ENCODE measurements around the gene HDAC7. TPM values are rescaled to one million over a fixed set of nuclear protein-coding genes. Genes with fewer than 3 reads are reported as not detected.

HDAC7 gene
- 100 to 1,000 TPM; 218 to 232 TPM for total RNA-seq

DNA sequence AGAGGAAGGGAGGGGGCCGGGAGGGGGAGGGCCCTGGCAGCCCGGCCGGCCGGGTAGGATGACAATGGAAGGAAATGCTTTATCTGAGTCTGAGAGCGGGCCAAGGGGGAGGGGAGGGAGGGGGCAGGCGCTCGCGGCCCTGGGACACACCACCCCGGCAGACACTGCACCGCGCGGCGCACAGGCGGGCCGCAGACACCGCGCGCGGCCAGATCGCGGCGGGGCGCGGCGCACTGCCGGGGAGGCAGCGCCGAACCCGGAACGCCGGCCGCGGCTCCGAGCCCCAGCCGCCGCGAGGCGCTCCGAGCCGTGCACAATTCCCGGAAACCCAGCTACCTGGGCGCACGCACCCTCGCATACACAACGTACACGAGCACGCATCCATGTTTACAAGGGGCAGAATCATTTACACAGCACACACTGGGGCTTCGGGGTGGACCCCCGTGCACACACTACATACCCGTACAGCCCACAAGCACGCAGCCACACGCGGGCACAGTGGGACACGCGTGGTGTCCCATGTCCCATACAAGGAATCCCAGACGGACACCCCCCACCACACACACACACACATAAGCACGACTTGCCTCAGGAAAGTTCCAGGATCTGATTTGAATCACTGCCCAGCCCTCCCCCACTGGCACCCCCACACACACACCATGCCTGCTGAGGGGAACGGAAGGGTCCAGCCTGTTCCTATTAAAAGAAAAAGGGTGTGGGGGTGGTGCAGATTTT lies at the start of gene HDAC7:
Gene HDAC7 (minus strand): TSS at position 8 of the 735 bp plus-strand sequence. CDS start 118 bp downstream, outside the sequence.
- H3K36me3 Mint-ChIP-seq (ENCODE audit: low read depth), result peaks cover 39% of the 10 kb centered on the region
- ChIA-PET POLR2A (interaction anchor here (1.0 kb wide), 1 partner anchor 13 kb away, joined by 3 read pairs; no protein-coding TSS in a partner anchor), CTCF (interaction anchor here (1.2 to 17.2 kb wide), 3 partner anchors 12 to 15 kb away, joined by 4 to 309 read pairs (median 23); no protein-coding TSS in a partner anchor)
- no peaks in the 10 kb centered on the region for H3K9me3 Mint-ChIP-seq
- H3K27me3 Mint-ChIP-seq, result no peaks in the 10 kb centered on the region
- DNase-seq, result peak; percentile 81
- H3K4me3 Mint-ChIP-seq, result peak within 1 kb of the TSS; percentile 94
- peaks cover 79% of the 10 kb centered on the region for H3K4me1 Mint-ChIP-seq
- peak within 1 kb of the TSS; percentile 97 for H3K27ac Mint-ChIP-seq

DNA sequence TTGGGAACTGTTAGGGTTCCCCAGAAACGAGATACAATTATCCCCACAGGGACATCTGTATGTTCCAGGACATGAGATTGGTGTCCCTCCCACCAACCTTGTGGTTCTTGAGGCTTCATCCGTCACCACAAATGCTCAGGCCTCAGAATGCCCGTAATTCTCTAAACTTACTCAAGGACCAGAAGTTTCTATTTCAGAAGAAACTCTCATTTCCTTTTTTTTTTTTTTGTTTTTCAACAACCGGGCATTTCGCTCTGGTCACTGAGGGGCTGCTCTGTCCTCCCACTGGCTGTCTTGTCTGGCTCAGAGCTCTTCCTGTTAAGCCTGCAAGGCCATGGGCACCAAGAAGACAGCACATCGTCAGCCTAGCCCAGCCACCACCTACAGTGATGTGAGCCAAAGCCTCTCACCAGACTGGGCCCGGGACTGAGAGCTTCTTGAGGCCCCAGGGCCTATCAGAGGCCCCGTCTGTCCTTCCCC lies 48.9 kb upstream of the HDAC7 start:
- Mint-ChIP-seq H3K9me3 (no peaks in the 10 kb centered on the region), H3K36me3 (ENCODE audit: low read depth) (peaks cover 21% of the 10 kb centered on the region), H3K27ac (peak overlapping the region; percentile 63), H3K27me3 (no peaks in the 10 kb centered on the region), H3K4me3 (no peak overlapping the region), H3K4me1 (peaks cover 60% of the 10 kb centered on the region)
- CTCF ChIA-PET, result interaction anchor here (0.7 to 3.7 kb wide), 10 partner anchors 12 to 101 kb away, joined by 3 to 15 read pairs (median 3); no protein-coding TSS in a partner anchor
- no peak for DNase-seq
- POLR2A ChIA-PET, result no interaction called here

DNA sequence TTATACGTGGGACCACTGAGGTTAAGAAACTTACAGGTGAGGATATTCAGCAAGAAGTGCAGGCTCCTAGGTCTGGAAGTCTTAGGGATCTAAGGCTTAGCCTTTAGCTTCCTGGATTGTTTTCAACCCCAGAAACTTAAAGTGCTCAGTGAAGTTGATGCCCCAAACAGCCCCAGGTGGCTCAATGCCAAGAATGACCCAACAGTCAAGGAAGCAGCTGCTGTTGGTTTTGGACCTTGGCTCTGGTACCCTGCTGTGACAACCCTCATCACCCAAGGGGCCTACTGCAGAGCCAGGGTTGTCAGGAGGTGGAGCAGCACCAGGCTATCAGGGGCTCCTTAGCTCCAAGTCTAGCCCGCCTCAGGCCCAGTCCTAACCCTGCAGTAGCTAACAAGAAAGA lies 48.3 kb upstream of the HDAC7 start:
- CTCF ChIA-PET, result interaction anchor here (0.6 to 3.7 kb wide), 14 partner anchors 12 to 81 kb away, joined by 3 to 15 read pairs (median 3); no protein-coding TSS in a partner anchor
- POLR2A ChIA-PET, result no interaction called here
- DNase-seq, result no peak
- Mint-ChIP-seq H3K9me3 (no peaks in the 10 kb centered on the region), H3K4me1 (peaks cover 59% of the 10 kb centered on the region), H3K36me3 (ENCODE audit: low read depth) (peaks cover 19% of the 10 kb centered on the region), H3K27me3 (no peaks in the 10 kb centered on the region), H3K27ac (peak overlapping the region; percentile 80), H3K4me3 (no peak overlapping the region)

DNA sequence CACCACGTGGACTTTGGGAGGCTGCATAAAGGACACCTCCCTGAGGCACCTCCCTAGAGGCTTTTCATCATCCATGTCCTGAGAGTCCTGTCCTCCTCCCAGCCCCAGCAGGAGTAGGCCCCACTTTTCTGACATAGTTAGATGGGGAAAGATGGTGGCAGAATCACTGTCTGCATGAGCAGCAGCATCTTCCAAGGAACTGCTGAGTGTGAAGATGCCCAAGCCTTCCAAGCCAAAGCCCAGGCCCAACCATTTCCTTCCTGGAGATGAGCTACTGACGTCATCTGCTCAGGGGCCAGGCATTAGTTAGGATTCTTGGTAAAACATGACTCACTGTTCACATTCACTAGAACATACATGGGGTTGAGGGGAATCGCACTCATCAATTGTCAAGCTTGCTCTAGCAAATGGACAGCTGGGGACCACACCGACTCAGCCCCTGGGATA lies 47.8 kb upstream of the HDAC7 start:
- Mint-ChIP-seq H3K27ac (peak overlapping the region; percentile 80), H3K27me3 (no peaks in the 10 kb centered on the region), H3K9me3 (no peaks in the 10 kb centered on the region), H3K4me1 (peaks cover 58% of the 10 kb centered on the region), H3K36me3 (ENCODE audit: low read depth) (peaks cover 15% of the 10 kb centered on the region), H3K4me3 (no peak overlapping the region)
- peak; percentile 29 for DNase-seq
- CTCF ChIA-PET, result interaction anchor here (0.6 to 3.7 kb wide), 12 partner anchors 13 to 82 kb away, joined by 3 to 15 read pairs (median 3); no protein-coding TSS in a partner anchor
- POLR2A ChIA-PET, result no interaction called here

DNA sequence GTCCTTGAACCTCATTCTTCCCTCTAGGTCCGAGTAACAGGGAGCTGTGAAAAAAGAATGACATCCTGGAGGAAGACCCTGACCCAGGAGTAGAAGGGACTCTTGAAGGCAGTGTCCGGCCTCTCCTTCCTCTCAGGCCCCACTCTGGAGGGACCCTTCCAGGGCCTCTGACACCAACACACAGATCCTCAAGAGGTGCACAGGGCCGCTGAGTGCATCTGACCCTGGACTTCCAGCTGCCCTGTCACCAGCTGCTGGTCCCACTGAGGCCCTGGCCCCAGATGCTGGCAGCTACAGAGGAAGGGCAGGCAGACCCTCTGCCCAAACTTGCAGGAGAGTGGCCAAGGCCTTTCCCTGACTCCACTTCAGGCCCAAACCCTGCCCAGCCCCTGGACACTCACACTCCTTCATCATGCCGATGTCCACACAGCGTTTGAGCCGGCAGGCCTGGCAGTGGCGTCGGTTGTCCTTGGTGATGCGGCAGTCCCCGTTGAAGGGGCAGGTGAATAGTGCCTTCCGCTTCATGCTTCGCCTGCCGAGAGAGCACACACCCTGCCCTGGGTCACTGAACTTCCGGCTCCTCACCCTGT lies 45.0 kb upstream of the HDAC7 start:
- H3K4me1 Mint-ChIP-seq, result peaks cover 55% of the 10 kb centered on the region
- no peak overlapping the region for H3K4me3 Mint-ChIP-seq
- H3K36me3 Mint-ChIP-seq (ENCODE audit: low read depth), result peaks cover 12% of the 10 kb centered on the region
- peak overlapping the region; percentile 60 for H3K27ac Mint-ChIP-seq
- POLR2A ChIA-PET, result no interaction called here
- no peak for DNase-seq
- H3K9me3 Mint-ChIP-seq, result no peaks in the 10 kb centered on the region
- CTCF ChIA-PET, result interaction anchor here (0.6 to 1.8 kb wide), 3 partner anchors 9 to 311 kb away, joined by 3 to 6 read pairs (median 3); no protein-coding TSS in a partner anchor
- H3K27me3 Mint-ChIP-seq, result no peaks in the 10 kb centered on the region

DNA sequence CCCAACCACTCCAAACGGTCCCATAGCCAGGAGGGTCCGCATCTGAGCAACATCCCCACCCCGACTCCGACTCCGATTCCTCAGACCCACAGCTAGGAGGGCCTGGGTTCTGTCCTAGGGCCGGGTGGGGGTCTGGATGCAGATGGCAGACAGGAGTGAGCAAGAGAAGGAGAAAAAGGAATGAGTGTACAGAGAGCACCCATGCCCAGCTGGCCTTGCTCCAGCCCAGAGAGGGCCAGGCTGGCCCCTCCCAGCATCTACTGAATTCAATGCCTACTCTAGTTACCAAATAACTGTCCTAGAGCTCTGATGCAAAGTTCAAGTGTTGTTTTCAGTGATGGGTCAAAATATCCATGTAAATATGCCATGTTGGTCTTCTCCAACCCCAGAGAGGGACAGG lies 44.3 kb upstream of the HDAC7 start:
- no peak overlapping the region for H3K4me3 Mint-ChIP-seq
- H3K27me3 Mint-ChIP-seq, result no peaks in the 10 kb centered on the region
- H3K27ac Mint-ChIP-seq, result no peak overlapping the region
- H3K36me3 Mint-ChIP-seq (ENCODE audit: low read depth), result peaks cover 11% of the 10 kb centered on the region
- peaks cover 52% of the 10 kb centered on the region for H3K4me1 Mint-ChIP-seq
- DNase-seq, result no peak
- CTCF ChIA-PET, result interaction anchor here (1.2 to 1.8 kb wide), 2 partner anchors 8 to 25 kb away, joined by 3 to 6 read pairs; no protein-coding TSS in a partner anchor
- H3K9me3 Mint-ChIP-seq, result no peaks in the 10 kb centered on the region
- POLR2A ChIA-PET, result no interaction called here

DNA sequence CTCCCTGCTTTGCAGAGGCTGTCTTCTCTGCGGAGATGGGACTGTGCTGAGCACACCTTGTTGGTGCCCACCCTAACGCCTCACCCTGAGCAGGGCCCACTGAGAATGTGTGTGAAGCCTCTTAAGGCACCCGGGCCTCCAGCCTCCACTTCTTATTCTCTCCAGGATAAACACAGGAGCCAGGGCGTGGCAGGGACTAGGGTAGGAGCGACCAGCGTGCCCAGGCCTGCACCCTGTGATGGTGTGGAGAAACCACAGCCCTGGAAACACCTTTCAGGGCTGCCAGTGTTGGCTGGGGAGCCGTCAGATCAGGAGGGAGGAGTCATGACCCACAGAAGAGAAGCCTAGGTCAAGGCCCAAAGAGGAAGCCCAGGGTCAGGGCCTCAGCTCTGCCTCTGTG lies 43.8 kb upstream of the HDAC7 start:
- H3K9me3 Mint-ChIP-seq, result no peaks in the 10 kb centered on the region
- H3K27ac Mint-ChIP-seq, result no peak overlapping the region
- H3K27me3 Mint-ChIP-seq, result no peaks in the 10 kb centered on the region
- H3K4me3 Mint-ChIP-seq, result no peak overlapping the region
- ChIA-PET CTCF (interaction anchor here (0.6 to 1.9 kb wide), 7 partner anchors 8 to 294 kb away, joined by 3 to 8 read pairs (median 3); partner anchors contain the start of gene ASB8), POLR2A (no interaction called here)
- no peak for DNase-seq
- H3K36me3 Mint-ChIP-seq (ENCODE audit: low read depth), result peaks cover 10% of the 10 kb centered on the region
- H3K4me1 Mint-ChIP-seq, result peaks cover 47% of the 10 kb centered on the region

DNA sequence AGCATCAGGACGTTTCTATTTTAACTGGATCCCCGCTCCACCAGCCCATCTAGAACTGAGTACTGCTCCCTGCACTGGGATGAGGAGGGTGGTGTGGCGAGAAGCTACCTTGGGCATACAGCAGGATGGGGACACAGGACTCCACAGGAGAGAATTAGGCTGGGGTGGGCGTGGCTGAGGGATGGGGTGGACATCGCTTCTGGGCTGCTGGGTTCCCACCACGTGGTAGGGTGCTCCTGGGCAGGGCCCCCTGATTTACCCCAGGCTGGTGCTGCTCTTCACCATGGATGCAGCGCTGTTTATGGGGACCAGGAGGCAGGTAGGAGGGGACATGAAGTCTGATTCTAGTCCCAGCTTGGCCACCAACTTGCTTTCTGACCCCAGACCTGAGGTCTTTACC lies 43.2 kb upstream of the HDAC7 start:
- Mint-ChIP-seq H3K9me3 (no peaks in the 10 kb centered on the region), H3K36me3 (ENCODE audit: low read depth) (peaks cover 10% of the 10 kb centered on the region), H3K4me3 (no peak overlapping the region), H3K4me1 (peaks cover 41% of the 10 kb centered on the region), H3K27ac (no peak overlapping the region), H3K27me3 (no peaks in the 10 kb centered on the region)
- ChIA-PET CTCF (interaction anchor here (1.2 to 1.9 kb wide), 5 partner anchors 10 to 295 kb away, joined by 3 to 8 read pairs (median 3); partner anchors contain the start of gene ASB8), POLR2A (no interaction called here)
- no peak for DNase-seq

DNA sequence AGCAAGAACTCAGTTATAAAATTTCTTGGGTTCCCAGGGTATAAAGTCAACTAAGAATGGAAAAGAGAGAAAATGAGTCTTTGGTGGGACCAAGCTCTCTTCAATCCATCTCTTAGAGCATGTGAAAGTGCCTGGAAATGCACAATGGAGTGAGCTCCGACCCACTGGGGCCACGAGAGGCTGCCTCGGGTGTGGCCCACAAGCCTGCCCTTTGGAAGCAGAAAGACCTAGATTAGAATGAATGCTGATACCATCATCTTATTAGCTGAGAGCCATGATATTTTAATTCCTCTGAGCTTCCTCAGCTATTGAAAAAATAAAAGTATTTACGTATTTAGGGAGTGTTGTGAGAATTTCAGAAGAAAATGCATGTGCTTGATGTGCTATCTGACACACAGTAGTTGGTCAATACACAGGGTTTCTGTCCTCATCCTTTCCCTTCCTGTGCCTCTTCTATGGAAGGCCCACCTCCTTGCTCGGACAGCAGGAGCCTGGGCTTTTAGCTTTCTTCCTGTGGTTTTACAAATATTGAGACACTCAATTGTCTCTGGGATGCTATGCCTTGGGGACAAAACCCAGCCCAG lies 42.6 kb upstream of the HDAC7 start:
- no peak for DNase-seq
- peaks cover 8% of the 10 kb centered on the region for H3K36me3 Mint-ChIP-seq (ENCODE audit: low read depth)

DNA sequence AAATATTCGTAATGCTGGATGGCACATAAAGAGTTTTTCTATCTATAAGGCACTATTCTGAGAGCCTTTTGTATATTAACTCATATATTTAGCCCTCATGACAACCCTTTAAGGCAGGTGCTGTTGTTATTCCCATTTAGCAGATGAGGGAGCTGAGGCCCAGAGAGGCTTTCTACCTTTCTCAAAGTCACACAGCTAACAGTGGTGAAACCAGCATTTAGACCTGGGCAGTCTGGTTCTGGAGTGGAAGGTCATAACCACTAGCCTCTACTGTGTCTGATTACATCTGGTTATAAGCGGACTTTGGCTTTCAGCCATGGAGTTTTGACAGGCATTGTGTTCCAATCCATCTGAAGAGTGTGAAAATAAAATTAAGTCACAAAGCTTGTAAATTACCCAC lies 41.2 kb upstream of the HDAC7 start:
- Mint-ChIP-seq H3K4me3 (no peak overlapping the region), H3K36me3 (ENCODE audit: low read depth) (peaks cover 8% of the 10 kb centered on the region), H3K27ac (peak overlapping the region; percentile 52), H3K4me1 (peaks cover 29% of the 10 kb centered on the region), H3K27me3 (no peaks in the 10 kb centered on the region), H3K9me3 (no peaks in the 10 kb centered on the region)
- CTCF ChIA-PET, result interaction anchor here (1.1 to 1.6 kb wide), 6 partner anchors 9 to 328 kb away, joined by 3 to 7 read pairs (median 4); no protein-coding TSS in a partner anchor
- POLR2A ChIA-PET, result no interaction called here
- DNase-seq, result no peak

More for the DNA sequence above, 42.6 kb upstream of the HDAC7 start:
- ChIA-PET CTCF (interaction anchor here (0.8 to 1.9 kb wide), 8 partner anchors 8 to 295 kb away, joined by 3 to 8 read pairs (median 3); partner anchors contain the start of gene ASB8), POLR2A (no interaction called here)
- Mint-ChIP-seq H3K27me3 (no peaks in the 10 kb centered on the region), H3K9me3 (no peaks in the 10 kb centered on the region), H3K27ac (no peak overlapping the region), H3K4me1 (peaks cover 35% of the 10 kb centered on the region), H3K4me3 (no peak overlapping the region)

DNA sequence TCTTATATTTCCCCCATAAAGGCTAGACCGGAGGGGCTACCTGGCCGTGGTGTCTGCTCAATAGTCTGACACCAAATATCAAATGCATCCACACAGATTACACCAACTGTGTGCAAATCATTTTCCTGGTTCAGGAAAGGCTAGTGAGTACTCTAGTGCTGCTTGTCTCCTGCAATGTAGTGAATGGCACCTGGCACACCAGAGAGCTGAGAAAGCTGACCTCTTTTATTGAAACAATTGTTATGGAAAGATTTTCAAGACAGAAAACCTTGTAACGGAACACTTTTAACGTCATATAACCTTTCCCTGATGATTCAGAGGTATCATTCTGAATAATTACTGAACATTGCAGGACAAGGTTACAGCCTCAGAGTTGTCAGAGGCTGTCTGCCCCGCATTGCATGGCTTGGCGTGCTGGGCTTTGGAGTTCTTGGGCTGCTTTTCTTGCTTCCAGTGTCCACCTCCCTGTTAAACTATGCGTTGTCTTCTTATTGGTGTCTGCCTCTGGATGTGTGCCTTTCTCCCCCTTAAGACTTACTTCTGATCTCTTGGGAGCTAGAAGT lies 40.7 kb upstream of the HDAC7 start:
- POLR2A ChIA-PET, result no interaction called here

More for the DNA sequence above, 40.7 kb upstream of the HDAC7 start:
- H3K4me3 Mint-ChIP-seq, result no peak overlapping the region
- no peaks in the 10 kb centered on the region for H3K27me3 Mint-ChIP-seq
- H3K27ac Mint-ChIP-seq, result peak overlapping the region; percentile 52
- peaks cover 8% of the 10 kb centered on the region for H3K36me3 Mint-ChIP-seq (ENCODE audit: low read depth)
- no peaks in the 10 kb centered on the region for H3K9me3 Mint-ChIP-seq
- no peak for DNase-seq
- H3K4me1 Mint-ChIP-seq, result peaks cover 29% of the 10 kb centered on the region
- CTCF ChIA-PET, result interaction anchor here (1.1 to 1.6 kb wide), 5 partner anchors 9 to 329 kb away, joined by 3 to 7 read pairs (median 4); no protein-coding TSS in a partner anchor
